Karpas-422 (cell line): ENCODE data around the gene TAF5L. TPM values are rescaled to one million over a fixed set of nuclear protein-coding genes. Genes with fewer than 3 reads are reported as not detected.
"Not testable (repeated sequence)": the region's sequence is repeated elsewhere in the genome, so short reads cannot be mapped to it uniquely, and the experiment has no call there.

ENCODE experiments used
- DNase-seq: peaks from one replicate; pipeline ENCODE4 v3.0.0-alpha.2; 2015
- H2AFZ ChIP-seq: fragments of 200-600 bp; sonication (generic); 2 replicates; pipeline ENCODE4 v1.6.1; 2014; ENCODE audit warnings: antibody characterized with exemption, low read length, mixed read lengths
- H3K27ac ChIP-seq: fragments of 200-600 bp; sonication (generic); 2 replicates; pipeline ENCODE4 v1.5.1; 2014; ENCODE audit warnings: mild to moderate bottlenecking, low read length, moderate library complexity
- H3K27me3 ChIP-seq: fragments of 200-600 bp; sonication (generic); 2 replicates; pipeline ENCODE4 v1.6.1; 2014; ENCODE audit warnings: low read length, mixed read lengths
- H3K36me3 ChIP-seq: fragments of 200-600 bp; sonication (generic); 2 replicates; pipeline ENCODE4 v1.6.1; 2014; ENCODE audit warnings: low read length, mixed read lengths; ENCODE audit not compliant: insufficient read depth
- H3K4me1 ChIP-seq: fragments of 200-600 bp; sonication (generic); 2 replicates; pipeline ENCODE4 v1.6.1; 2014; ENCODE audit warnings: mild to moderate bottlenecking, low read length, mixed read lengths
- H3K4me2 ChIP-seq: fragments of 200-600 bp; sonication (generic); 2 replicates; pipeline ENCODE4 v1.6.1; 2014; ENCODE audit warnings: low read length, low read depth, mild to moderate bottlenecking; ENCODE audit not compliant: poor library complexity, severe bottlenecking
- H3K4me3 ChIP-seq: fragments of 200-600 bp; sonication (generic); 2 replicates; pipeline ENCODE4 v1.5.1; 2014; ENCODE audit warnings: mild to moderate bottlenecking, antibody characterized with exemption, low read length, mixed read lengths
- H3K79me2 ChIP-seq: fragments of 200-600 bp; sonication (generic); 2 replicates; pipeline ENCODE4 v1.6.1; 2014; ENCODE audit warnings: mild to moderate bottlenecking, low read length, mixed read lengths
- H3K9ac ChIP-seq: fragments of 200-600 bp; sonication (generic); 2 replicates; pipeline ENCODE4 v1.6.0; 2014; ENCODE audit warnings: low read length
- H3K9me2 ChIP-seq: fragments of 200-600 bp; sonication (generic), shearing (Covaris generic); replicated peaks from 2 replicates; pipeline ENCODE4 v1.6.0; 2014; ENCODE audit warnings: mild to moderate bottlenecking, low read length, moderate library complexity; ENCODE audit not compliant: insufficient read depth
- H3K9me3 ChIP-seq: fragments of 300-700, 200-600 bp; sonication (generic); 2 replicates; pipeline ENCODE4 v1.6.1; 2014; ENCODE audit warnings: low read length, mixed read lengths
- H4K20me1 ChIP-seq: fragments of 200-600 bp; sonication (generic); 2 replicates; pipeline ENCODE4 v1.6.1; 2014; ENCODE audit warnings: mild to moderate bottlenecking, antibody characterized with exemption, low read length, low read depth; ENCODE audit not compliant: insufficient read depth
- total RNA-seq: library from RNA; depleted of rRNA; stranded (reverse); fragments of >200 nt; shearing (Covaris generic); gene quantifications from 2 replicates; pipeline ENCODE4 v1.2.3, GENCODE V29; 2014; ENCODE audit warnings: low replicate concordance

TAF5L gene
- total RNA-seq, 1 experiment from 2014 or later = 32.6 TPM

DNA sequence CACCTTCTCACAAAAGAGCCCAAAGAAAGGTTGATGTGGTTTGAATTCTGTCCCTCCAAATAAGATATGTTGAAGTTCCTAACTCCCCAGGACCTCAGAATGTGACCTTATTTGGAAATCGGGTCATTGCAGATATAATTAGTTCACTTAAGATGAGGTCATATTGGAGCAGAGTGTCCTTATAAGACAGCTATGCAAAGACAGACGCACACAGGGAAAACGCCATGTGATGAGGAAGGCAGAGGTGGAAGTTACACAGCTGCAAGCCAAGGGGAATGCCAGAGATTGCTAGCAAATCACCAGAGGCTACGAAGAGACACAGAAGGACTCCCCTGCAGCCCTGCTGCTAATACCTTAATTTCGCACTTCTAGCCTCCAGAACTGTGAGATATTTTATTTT, 62.2 kb downstream of the TAF5L start:
- H3K9ac ChIP-seq = no peak overlapping the region
- H3K36me3 ChIP-seq = no peaks in the 10 kb centered on the region
- 0 out of 2 replicates have a peak overlapping the region, but pooled peaks have one; percentile 2 for H2AFZ ChIP-seq
- H3K4me2 ChIP-seq = no peak overlapping the region
- no peaks in the 10 kb centered on the region for H3K79me2 ChIP-seq
- DNase-seq = no peak
- H3K9me3 ChIP-seq = no peaks in the 10 kb centered on the region
- H3K9me2 ChIP-seq = no peaks in the 10 kb centered on the region
- no peak overlapping the region for H3K27ac ChIP-seq
- no peaks in the 10 kb centered on the region for H3K27me3 ChIP-seq
- H3K4me3 ChIP-seq = no peak overlapping the region
- peaks cover 21% of the 10 kb centered on the region for H3K4me1 ChIP-seq
- no peaks in the 10 kb centered on the region for H4K20me1 ChIP-seq

DNA sequence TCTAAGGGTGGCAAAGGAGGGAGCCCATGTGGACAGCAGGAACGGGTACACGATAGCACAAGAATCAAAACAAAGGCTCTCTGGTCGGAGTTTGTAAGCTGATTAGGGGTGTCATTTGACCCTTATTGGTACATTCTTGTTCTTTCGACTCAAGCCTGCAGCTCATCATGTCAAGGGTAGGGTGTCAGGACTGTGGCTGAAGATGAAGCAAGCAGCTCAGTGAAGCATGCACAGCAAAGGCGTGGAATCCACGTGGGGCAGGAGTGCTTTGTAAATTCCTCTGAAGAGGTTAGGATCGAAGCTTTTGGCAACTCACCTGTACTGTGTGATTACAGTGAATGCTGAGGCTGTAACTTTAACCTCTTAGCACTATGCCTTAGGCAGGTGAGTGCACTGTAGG, 62.7 kb downstream of the TAF5L start:
- H3K79me2 ChIP-seq = no peaks in the 10 kb centered on the region
- peak; percentile 49 for DNase-seq
- H3K4me3 ChIP-seq = no peak overlapping the region
- no peak overlapping the region for H3K9ac ChIP-seq
- peak overlapping the region; percentile 25 for H3K4me2 ChIP-seq
- H3K9me2 ChIP-seq = no peaks in the 10 kb centered on the region
- peaks cover 21% of the 10 kb centered on the region for H3K4me1 ChIP-seq
- no peaks in the 10 kb centered on the region for H3K27me3 ChIP-seq
- no peak overlapping the region for H3K27ac ChIP-seq
- no peaks in the 10 kb centered on the region for H4K20me1 ChIP-seq
- H3K36me3 ChIP-seq = no peaks in the 10 kb centered on the region
- 0 out of 2 replicates have a peak overlapping the region, but pooled peaks have one; percentile 2 for H2AFZ ChIP-seq
- H3K9me3 ChIP-seq = no peaks in the 10 kb centered on the region

DNA sequence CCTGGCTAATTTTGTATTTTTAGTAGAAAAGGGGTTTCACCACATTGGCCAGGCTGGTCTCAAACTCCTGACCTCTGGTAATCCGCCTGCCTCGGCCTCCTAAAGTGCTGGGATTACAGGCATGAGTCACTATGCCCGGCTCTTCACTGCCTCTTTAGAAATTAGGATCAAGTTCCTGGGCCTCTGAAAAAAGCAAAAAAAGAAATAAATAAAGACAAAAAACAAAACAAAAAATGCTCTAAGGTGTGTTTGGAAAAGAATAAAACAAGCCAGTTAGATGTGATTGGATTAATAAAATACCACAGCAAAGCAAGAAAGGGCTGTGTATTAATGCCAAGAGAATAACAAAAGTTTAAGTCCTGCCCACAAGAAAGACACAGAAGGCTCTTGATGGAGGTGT, 63.2 kb downstream of the TAF5L start:
- Histone ChIP-seq H3K36me3 (no peaks in the 10 kb centered on the region), H3K27me3 (no peaks in the 10 kb centered on the region), H3K79me2 (peaks cover 3% of the 10 kb centered on the region), H3K4me3 (no peak overlapping the region), H3K4me1 (peaks cover 21% of the 10 kb centered on the region), H3K9me3 (no peaks in the 10 kb centered on the region), H3K27ac (no peak overlapping the region), H2AFZ (no peak overlapping the region), H3K9me2 (no peaks in the 10 kb centered on the region), H3K9ac (no peak overlapping the region), H4K20me1 (no peaks in the 10 kb centered on the region), H3K4me2 (peak overlapping the region; percentile 25)
- no peak for DNase-seq

DNA sequence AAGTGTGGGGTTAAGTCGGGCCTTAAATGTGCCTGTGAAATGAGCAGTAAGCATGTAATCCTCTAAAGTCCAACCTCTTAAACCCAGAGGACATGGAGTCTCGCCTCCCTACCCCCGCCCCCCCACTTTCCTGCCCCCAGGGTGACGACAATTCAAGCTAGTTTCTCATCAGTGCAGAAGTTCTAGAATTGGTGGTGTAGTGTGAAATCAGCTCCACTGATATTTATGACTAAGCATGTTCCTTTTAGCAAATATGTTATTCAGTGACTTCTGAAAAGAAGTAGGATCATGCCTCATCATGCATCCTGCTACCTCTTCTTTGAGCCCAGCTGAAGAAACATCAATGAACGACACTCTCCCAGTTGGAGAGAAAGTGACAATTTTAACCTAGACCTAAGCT, 64.8 kb downstream of the TAF5L start:
- no peak overlapping the region for H2AFZ ChIP-seq
- H3K9me2 ChIP-seq = no peaks in the 10 kb centered on the region
- DNase-seq = no peak
- H3K27me3 ChIP-seq = no peaks in the 10 kb centered on the region
- H3K36me3 ChIP-seq = no peaks in the 10 kb centered on the region
- H3K79me2 ChIP-seq = peaks cover 18% of the 10 kb centered on the region
- H4K20me1 ChIP-seq = no peaks in the 10 kb centered on the region
- no peak overlapping the region for H3K4me3 ChIP-seq
- H3K9ac ChIP-seq = no peak overlapping the region
- no peak overlapping the region for H3K4me2 ChIP-seq
- H3K27ac ChIP-seq = no peak overlapping the region
- peaks cover 37% of the 10 kb centered on the region for H3K4me1 ChIP-seq
- H3K9me3 ChIP-seq = no peaks in the 10 kb centered on the region

DNA sequence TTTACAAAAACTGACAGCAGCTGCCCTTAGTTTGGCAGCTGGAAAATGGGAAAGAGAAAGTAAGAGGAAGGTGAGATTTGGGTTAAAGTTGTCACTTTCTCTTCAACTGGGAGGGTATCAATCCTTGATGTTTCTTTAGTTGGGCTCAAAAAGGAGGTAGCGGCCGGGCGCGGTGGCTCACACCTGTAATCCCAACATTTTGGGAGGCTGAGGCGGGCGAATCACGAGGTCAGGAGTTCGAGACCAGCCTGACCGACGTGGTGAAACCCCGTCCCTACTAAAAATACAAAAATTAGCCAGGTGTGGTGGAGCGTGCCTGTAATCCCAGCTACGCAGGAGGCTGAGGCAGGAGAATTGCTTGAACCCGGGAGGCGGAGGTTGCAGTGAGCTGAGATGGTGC, 65.8 kb downstream of the TAF5L start:
- H2AFZ ChIP-seq, H3K27ac ChIP-seq, H3K9me2 ChIP-seq, H3K9me3 ChIP-seq, H4K20me1 ChIP-seq, H3K36me3 ChIP-seq, H3K4me3 ChIP-seq, DNase-seq, H3K27me3 ChIP-seq: not testable (repeated sequence)
- peak overlapping the region; percentile 77; the same call in 1 of the 2 replicates for H3K9ac ChIP-seq
- peak overlapping the region; percentile 88 for H3K4me2 ChIP-seq
- peaks cover 47% of the 10 kb centered on the region for H3K4me1 ChIP-seq
- H3K79me2 ChIP-seq = peaks cover 28% of the 10 kb centered on the region

DNA sequence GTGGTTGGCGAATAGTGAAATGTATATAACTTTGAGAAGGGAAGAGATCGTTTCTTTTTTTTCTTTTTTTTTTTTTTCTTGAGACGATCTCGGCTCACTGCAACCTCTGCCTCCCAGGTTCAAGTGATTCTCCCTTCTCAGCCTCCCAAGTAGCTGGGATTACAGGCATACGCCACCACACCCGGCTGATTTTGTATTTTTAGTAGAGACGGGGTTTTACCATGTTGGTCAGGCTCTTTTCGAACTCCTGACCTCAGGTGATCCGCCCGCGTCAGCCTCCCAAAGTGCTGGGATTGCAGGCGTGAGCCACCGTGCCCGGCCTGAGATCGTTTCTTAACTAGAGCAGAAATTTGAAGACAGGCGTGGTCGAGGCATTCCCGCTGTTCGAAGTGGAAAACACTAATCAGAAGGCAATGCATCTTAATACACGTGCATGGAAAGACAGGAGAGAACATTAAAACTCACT, 66.6 kb downstream of the TAF5L start:
- Histone ChIP-seq H3K4me2 (peak overlapping the region; percentile 88), H3K79me2 (peaks cover 36% of the 10 kb centered on the region), H3K4me1 (peaks cover 49% of the 10 kb centered on the region), H2AFZ (peak overlapping the region; percentile 85), H3K4me3 (peak overlapping the region; percentile 77), H3K9ac (peak overlapping the region; percentile 77)
- not testable (repeated sequence) for H3K27ac ChIP-seq, DNase-seq, H3K9me2 ChIP-seq, H3K9me3 ChIP-seq, H3K27me3 ChIP-seq, H4K20me1 ChIP-seq, H3K36me3 ChIP-seq

DNA sequence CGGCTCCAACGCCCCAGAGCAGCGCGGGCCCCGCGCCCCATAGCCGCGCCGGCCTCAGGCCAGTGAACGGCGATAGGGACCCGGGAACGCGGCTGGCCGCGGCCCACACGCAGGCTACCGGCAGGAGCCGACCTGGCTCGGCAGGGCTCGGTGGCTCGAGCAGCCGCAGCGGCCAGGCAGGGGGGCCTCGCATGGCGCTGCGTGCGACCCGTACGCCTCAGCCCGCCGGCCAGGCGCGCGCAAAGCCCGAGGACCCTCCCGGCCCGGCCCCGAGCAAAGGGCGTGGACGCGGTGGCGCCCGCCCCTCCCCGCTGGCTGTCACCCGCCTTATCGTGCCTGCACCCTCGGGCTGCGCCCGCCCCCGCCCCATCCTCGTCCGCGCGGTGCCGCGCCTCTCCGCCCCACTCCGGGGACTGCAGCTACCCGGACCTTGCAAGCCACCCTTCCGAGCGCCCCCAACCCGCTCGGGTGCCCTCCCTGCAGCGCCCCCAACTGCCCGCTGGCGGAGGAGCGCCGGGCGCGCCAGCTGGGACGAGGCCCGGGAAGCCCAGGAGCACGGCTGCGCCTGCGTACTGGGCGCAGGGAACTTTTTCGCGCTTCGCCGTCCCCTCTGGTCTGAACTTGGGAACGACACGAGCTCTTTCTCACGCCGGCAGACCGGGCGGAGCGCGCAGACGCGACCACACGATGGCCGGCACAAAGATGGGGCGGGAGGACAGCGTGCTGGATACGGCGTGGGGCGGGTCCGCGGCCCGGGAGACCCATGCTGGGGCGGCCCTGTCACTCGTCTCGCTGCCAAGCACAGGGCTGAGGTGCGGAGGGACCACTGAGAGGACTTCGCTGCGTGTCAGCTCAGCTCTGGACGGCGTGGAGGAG, 67.2 kb downstream of the TAF5L start, which contains the start of gene ABCB10:
Gene ABCB10, minus strand, starts transcription at position 248 of the 876 bp plus-strand sequence. Its CDS starts 55 bp downstream, at position 193.
- H3K27me3 ChIP-seq = no peaks in the 10 kb centered on the region
- peaks cover 48% of the 10 kb centered on the region for H3K4me1 ChIP-seq
- H3K9me2 ChIP-seq = no peaks in the 10 kb centered on the region
- peak within 1 kb of the TSS; percentile 49 for H3K27ac ChIP-seq
- H3K9me3 ChIP-seq = no peaks in the 10 kb centered on the region
- H2AFZ ChIP-seq = peak within 1 kb of the TSS; percentile 85
- H3K9ac ChIP-seq = peak within 1 kb of the TSS; percentile 77
- H3K4me3 ChIP-seq = peak within 1 kb of the TSS; percentile 77
- H3K36me3 ChIP-seq = no peaks in the 10 kb centered on the region
- H3K4me2 ChIP-seq = peak within 1 kb of the TSS; percentile 88
- peak; percentile 98 for DNase-seq
- H3K79me2 ChIP-seq = peaks cover 43% of the 10 kb centered on the region
- H4K20me1 ChIP-seq = no peaks in the 10 kb centered on the region

DNA sequence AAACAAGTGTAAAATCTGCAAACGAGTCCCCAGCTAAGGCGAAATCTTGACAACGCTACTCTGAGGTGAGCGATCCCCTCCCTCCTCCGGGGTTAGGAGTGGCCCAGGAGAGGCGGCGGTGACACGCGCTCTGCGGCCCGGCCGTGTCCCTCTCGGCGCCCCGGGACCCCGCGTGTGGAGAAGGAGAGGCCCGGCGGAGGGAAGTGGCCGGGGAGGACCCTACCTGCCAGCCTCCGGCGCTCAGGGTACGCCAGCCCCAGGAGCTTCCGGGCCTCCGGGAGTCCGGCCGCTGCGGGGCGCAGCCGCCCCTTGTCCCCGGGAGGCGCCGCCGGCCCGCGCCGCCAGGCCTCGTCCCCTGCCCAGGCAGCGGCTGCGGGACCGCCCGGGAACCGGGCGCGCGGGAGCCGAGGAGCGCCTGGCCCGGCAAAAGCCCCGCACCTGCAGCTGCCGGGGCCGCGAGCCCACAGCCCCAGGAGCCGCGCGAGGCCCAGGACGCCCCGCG, 68.0 kb downstream of the TAF5L start:
- no peaks in the 10 kb centered on the region for H3K9me3 ChIP-seq
- H4K20me1 ChIP-seq = no peaks in the 10 kb centered on the region
- H3K36me3 ChIP-seq = no peaks in the 10 kb centered on the region
- peak overlapping the region; percentile 88 for H3K4me2 ChIP-seq
- peak overlapping the region; percentile 49 for H3K27ac ChIP-seq
- peak overlapping the region; percentile 15; the same call in 1 of the 2 replicates for H2AFZ ChIP-seq
- H3K4me3 ChIP-seq = peak overlapping the region; percentile 77
- no peaks in the 10 kb centered on the region for H3K27me3 ChIP-seq
- H3K79me2 ChIP-seq = peaks cover 50% of the 10 kb centered on the region
- H3K9ac ChIP-seq = peak overlapping the region; percentile 77
- H3K9me2 ChIP-seq = no peaks in the 10 kb centered on the region
- DNase-seq = peak; percentile 73
- peaks cover 41% of the 10 kb centered on the region for H3K4me1 ChIP-seq
